Mucosa of rectum (tissue), 2 donors: Measurements from ENCODE around the gene HNRNPUL1.
"Not testable (repeated sequence)": the region's sequence is repeated elsewhere in the genome, so short reads cannot be mapped to it uniquely, and the experiment has no call there.

Experiments
- H3K27ac ChIP-seq, 2 donors: one replicate each; pipeline ENCODE4 v1.7.0; 2013; ENCODE audit warnings: inconsistent platforms in 2 of 2, low read depth in 2 of 2, low read length in 2 of 2
- H3K27me3 ChIP-seq, 2 donors: one replicate each; pipeline ENCODE4 v1.7.0; 2013; ENCODE audit warnings: low read length in 2 of 2; ENCODE audit not compliant: control insufficient read depth in 2 of 2, insufficient read depth in 2 of 2
- H3K36me3 ChIP-seq, 2 donors: one replicate each; pipeline ENCODE4 v1.7.0; 2013; ENCODE audit warnings: low read length in 2 of 2; ENCODE audit not compliant: control insufficient read depth in 2 of 2, insufficient read depth in 2 of 2
- H3K4me1 ChIP-seq, 2 donors: one replicate each; pipeline ENCODE4 v1.7.0; 2013; ENCODE audit warnings: low read length in 2 of 2, mild to moderate bottlenecking in 1 of 2; ENCODE audit not compliant: control insufficient read depth in 2 of 2, insufficient read depth in 2 of 2
- H3K4me3 ChIP-seq, 2 donors: one replicate each; pipeline ENCODE4 v1.7.0; 2013; ENCODE audit warnings: low read length in 2 of 2
- H3K9ac ChIP-seq, 2 donors: one replicate each; pipeline ENCODE4 v1.7.0; 2013; ENCODE audit warnings: low read length in 2 of 2, low read depth in 1 of 2, mild to moderate bottlenecking in 1 of 2
- H3K9me3 ChIP-seq, 2 donors: one replicate each; pipeline ENCODE4 v1.7.0; 2013; ENCODE audit warnings: low read length in 2 of 2; ENCODE audit not compliant: control insufficient read depth in 2 of 2
- donor health status: healthy.
- donor health status: Normal muscosa, but diverticular disease.

Gene HNRNPUL1

GRCh38 chr19:41330946-41331678 lies 66.9 kb downstream of the HNRNPUL1 start:
- peaks cover 31 to 34% of the 10 kb centered on the region in 2 donors for H3K4me1 ChIP-seq
- H3K27me3 ChIP-seq = peaks cover 3 to 12% of the 10 kb centered on the region in 2 donors
- no peak overlapping the region for H3K9ac ChIP-seq
- no peaks in the 10 kb centered on the region for H3K9me3 ChIP-seq
- H3K36me3 ChIP-seq = peaks cover 5 to 8% of the 10 kb centered on the region in 2 donors
- no peak overlapping the region for H3K4me3 ChIP-seq
- no peak overlapping the region for H3K27ac ChIP-seq

DNA sequence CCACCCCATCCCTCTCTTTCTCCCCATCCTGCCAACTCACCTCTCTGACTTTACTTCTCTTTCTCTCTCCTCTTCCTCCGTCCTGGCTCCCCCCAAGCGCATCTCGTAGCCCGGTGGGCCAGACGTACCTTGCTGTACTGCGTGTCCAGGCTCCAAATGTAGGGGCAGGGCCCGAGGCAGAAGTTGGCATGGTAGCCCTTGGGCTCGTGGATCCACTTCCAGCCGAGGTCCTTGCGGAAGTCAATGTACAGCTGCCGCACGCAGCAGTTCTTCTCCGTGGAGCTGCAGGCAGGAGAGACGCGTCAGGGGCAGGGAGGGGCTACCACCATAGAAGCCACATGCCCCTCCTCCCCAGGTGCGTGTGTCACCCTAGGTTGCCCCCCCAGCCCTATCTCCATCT lies 67.8 kb downstream of the HNRNPUL1 start:
- Histone ChIP-seq H3K4me3 (no peak overlapping the region), H3K9me3 (no peaks in the 10 kb centered on the region), H3K27me3 (peaks cover 0 to 3% of the 10 kb centered on the region in 2 donors), H3K4me1 (peaks cover 22 to 26% of the 10 kb centered on the region in 2 donors), H3K27ac (no peak overlapping the region), H3K36me3 (peaks cover 5 to 8% of the 10 kb centered on the region in 2 donors), H3K9ac (no peak overlapping the region)

- Histone ChIP-seq H3K27ac (no peak overlapping the region), H3K36me3 (peaks cover 5 to 8% of the 10 kb centered on the region in 2 donors), H3K27me3 (peaks cover 0 to 3% of the 10 kb centered on the region in 2 donors), H3K9ac (no peak overlapping the region), H3K4me1 (peaks cover 17 to 22% of the 10 kb centered on the region in 2 donors), H3K9me3 (no peaks in the 10 kb centered on the region), H3K4me3 (no peak overlapping the region)
Measured at GRCh38 chr19:41332468-41332867, 68.3 kb downstream of the HNRNPUL1 start.

DNA sequence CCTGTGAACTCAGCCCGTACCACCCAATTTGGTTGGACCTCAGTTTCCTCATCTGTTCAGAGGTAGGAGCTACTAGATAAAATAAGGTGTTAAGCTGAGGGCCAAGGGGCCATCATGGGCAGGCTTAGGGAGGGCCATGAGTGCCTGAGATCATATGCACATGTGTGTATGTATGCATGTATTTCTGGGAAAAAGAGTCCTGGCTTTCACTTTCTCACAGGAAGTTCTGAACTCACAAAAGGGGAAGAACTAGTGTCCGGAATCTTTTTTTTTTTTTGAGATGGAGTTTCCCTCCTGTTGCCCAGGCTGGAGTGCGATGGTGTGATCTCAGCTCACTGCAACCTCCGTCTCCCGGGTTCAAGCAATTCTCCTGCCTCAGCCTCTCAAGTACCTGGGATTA lies 70.6 kb downstream of the HNRNPUL1 start:
- Histone ChIP-seq H3K4me3 (no peak overlapping the region), H3K9ac (no peak overlapping the region), H3K36me3 (peaks cover 5 to 8% of the 10 kb centered on the region in 2 donors), H3K4me1 (peaks cover 0 to 5% of the 10 kb centered on the region in 2 donors), H3K27me3 (no peaks in the 10 kb centered on the region), H3K9me3 (no peaks in the 10 kb centered on the region), H3K27ac (no peak overlapping the region)

DNA sequence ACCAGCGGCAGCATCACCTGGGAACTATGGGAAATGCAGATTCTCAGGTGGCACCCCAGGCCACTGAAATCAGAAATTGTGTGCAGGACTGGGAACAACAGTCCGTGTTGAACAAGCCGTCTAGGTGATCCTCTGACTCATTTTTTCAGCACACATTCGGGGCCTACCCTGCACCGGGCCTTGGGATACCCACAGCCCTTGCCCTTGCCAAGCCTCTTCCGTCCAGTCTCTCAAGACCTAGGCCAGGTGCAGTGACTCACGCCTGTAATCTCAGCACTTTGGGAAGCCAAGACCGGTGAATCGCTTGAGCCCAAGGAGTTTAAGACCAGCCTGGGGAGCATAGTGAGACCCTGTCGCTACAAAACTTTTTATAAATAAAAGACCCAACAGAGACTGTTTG lies 71.3 kb downstream of the HNRNPUL1 start:
- no peak overlapping the region for H3K9ac ChIP-seq
- H3K9me3 ChIP-seq = no peaks in the 10 kb centered on the region
- H3K27ac ChIP-seq = no peak overlapping the region
- H3K36me3 ChIP-seq = peaks cover 7 to 8% of the 10 kb centered on the region in 2 donors
- H3K4me3 ChIP-seq = no peak overlapping the region
- H3K27me3 ChIP-seq = no peaks in the 10 kb centered on the region
- peaks cover 0 to 5% of the 10 kb centered on the region in 2 donors for H3K4me1 ChIP-seq

DNA sequence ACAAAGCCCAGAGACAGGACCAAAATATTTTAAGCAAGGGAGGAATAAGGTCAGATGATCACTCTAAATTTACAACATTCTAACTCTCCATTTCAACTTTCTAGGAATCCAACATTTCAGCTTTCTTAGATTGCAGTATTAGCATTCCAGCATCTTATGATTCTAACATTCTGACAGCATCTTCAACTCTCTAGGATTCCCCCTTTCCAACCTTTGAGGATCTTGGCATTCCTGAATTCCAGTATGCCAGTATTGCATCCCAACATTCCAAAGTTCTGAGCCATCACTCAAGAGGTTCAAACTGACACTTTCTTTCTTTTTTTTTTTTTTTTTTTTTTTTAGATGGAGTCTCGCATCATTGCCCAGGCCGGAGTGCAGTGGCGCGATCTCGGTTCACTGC lies 75.8 kb downstream of the HNRNPUL1 start:
- Histone ChIP-seq H3K27ac (no peak overlapping the region), H3K36me3 (peaks cover 7 to 16% of the 10 kb centered on the region in 2 donors), H3K4me3 (no peak overlapping the region), H3K9ac (no peak overlapping the region), H3K9me3 (no peaks in the 10 kb centered on the region), H3K4me1 (peaks cover 0 to 2% of the 10 kb centered on the region in 2 donors), H3K27me3 (no peaks in the 10 kb centered on the region)

DNA sequence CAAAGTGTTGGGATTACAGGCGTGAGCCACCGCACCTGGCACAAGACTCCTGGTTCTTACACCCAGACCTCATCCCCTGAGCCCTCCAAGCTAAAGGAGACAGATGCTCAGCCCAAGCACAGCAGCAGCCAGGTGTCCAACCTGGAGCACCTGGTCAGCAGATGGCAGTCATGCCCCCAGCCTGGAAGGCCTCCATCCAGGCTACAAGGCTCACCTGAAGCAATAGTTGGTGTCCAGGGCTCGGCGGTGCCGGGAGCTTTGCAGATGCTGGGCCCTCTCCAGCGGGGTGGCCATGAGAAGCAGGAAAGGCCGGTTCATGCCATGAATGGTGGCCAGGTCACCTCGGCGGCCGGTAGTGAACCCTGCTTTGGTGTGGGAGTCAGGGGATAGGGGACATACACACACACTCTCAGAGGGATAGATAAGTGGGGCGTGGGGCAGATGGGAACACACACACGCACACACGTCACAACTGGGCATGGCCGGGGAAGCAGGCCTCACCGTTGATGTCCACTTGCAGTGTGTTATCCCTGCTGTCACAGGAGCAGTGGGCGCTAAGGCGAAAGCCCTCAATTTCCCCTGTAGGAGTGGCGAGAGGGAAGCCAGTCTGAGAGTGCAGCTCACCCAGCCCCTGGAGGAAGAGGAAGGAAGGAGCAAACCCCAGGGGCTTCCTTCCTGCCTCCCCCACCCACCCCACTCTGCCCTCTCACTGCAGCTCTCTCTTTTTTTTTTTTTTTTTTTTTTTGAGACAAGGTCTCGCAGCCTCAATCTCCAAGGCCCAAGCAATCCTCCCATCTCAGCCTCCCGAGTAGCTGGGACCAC lies 77.7 kb downstream of the HNRNPUL1 start:
- Histone ChIP-seq H3K4me1 (no peaks in the 10 kb centered on the region), H3K27me3 (no peaks in the 10 kb centered on the region), H3K36me3 (peaks cover 7 to 16% of the 10 kb centered on the region in 2 donors), H3K9ac (no peak overlapping the region), H3K9me3 (no peaks in the 10 kb centered on the region), H3K27ac (no peak overlapping the region), H3K4me3 (no peak overlapping the region)

- Histone ChIP-seq H3K9ac (no peak overlapping the region), H3K9me3 (no peaks in the 10 kb centered on the region), H3K4me1 (no peaks in the 10 kb centered on the region), H3K27me3 (no peaks in the 10 kb centered on the region), H3K27ac (no peak overlapping the region), H3K36me3 (peaks cover 7 to 16% of the 10 kb centered on the region in 2 donors), H3K4me3 (no peak overlapping the region)
Measured at GRCh38 chr19:41344162-41344561, 80.0 kb downstream of the HNRNPUL1 start.

GRCh38 chr19:41346916-41347315 lies 82.7 kb downstream of the HNRNPUL1 start:
- H3K36me3 ChIP-seq, H3K9me3 ChIP-seq, H3K9ac ChIP-seq, H3K4me3 ChIP-seq, H3K27ac ChIP-seq: not testable (repeated sequence)
- Histone ChIP-seq H3K27me3 (peaks cover 0 to 10% of the 10 kb centered on the region in 2 donors), H3K4me1 (peaks cover 10 to 12% of the 10 kb centered on the region in 2 donors)

GRCh38 chr19:41350735-41351338 lies 86.7 kb downstream of the HNRNPUL1 start:
- H3K27ac ChIP-seq = peak overlapping the region; percentile 30 to 77
- no peaks in the 10 kb centered on the region for H3K9me3 ChIP-seq
- H3K4me3 ChIP-seq = peak overlapping the region; percentile 66 to 80
- H3K36me3 ChIP-seq = no peaks in the 10 kb centered on the region
- H3K27me3 ChIP-seq = peaks cover 0 to 18% of the 10 kb centered on the region in 2 donors
- H3K4me1 ChIP-seq = peaks cover 19 to 20% of the 10 kb centered on the region in 2 donors
- H3K9ac ChIP-seq = peak overlapping the region; percentile 43 to 67
